Nephron progenitor cell (in vitro differentiated cells): ENCODE results near the gene KCNIP1.
A peak's percentile ranks its signal among the peaks of the same experiment; 100 is the strongest.

Experiments used
- DNase-seq: peaks from one replicate; pipeline ENCODE4 v3.0.0; 2021
- H3K27ac Mint-ChIP-seq: 2 replicates; pipeline ENCODE4 v1.8.0; 2021; ENCODE audit warnings: mild to moderate bottlenecking, moderate library complexity, mixed read lengths
- H3K27me3 Mint-ChIP-seq: 2 replicates; pipeline ENCODE4 v1.8.0; 2021; ENCODE audit warnings: mild to moderate bottlenecking, low read depth, mixed read lengths; ENCODE audit not compliant: poor library complexity
- H3K36me3 Mint-ChIP-seq: 2 replicates; pipeline ENCODE4 v1.8.0; 2021; ENCODE audit warnings: low read depth, mixed read lengths
- H3K4me1 Mint-ChIP-seq: 2 replicates; pipeline ENCODE4 v1.8.0; 2021; ENCODE audit warnings: mixed read lengths
- H3K4me3 Mint-ChIP-seq: 2 replicates; pipeline ENCODE4 v1.8.0; 2021; ENCODE audit warnings: mild to moderate bottlenecking, moderate library complexity, mixed read lengths
- H3K9me3 Mint-ChIP-seq: 2 replicates; pipeline ENCODE4 v1.8.0; 2021; ENCODE audit warnings: mild to moderate bottlenecking, moderate library complexity, mixed read lengths
- CTCF ChIP-seq: fragments of 200-600 bp; sonication (generic); IDR thresholded peaks from 2 replicates; pipeline ENCODE4 v1.5.0; 2021; ENCODE audit warnings: antibody characterized with exemption

Gene KCNIP1

GRCh38 chr5:170630711-170631141 is 126.9 kb downstream of the KCNIP1 start:
- TF ChIP-seq CTCF, result no peak
- Mint-ChIP-seq H3K36me3 (no peaks in the 10 kb centered on the region), H3K9me3 (no peaks in the 10 kb centered on the region), H3K27ac (no peak overlapping the region), H3K4me3 (no peak overlapping the region), H3K4me1 (peaks cover 50% of the 10 kb centered on the region), H3K27me3 (peaks cover 12% of the 10 kb centered on the region)
- DNase-seq, result no peak

GRCh38 chr5:170631466-170632195 is 127.8 kb downstream of the KCNIP1 start:
- peak; percentile 69 for DNase-seq
- Mint-ChIP-seq H3K27me3 (peaks cover 11% of the 10 kb centered on the region), H3K4me1 (peaks cover 50% of the 10 kb centered on the region), H3K36me3 (no peaks in the 10 kb centered on the region), H3K4me3 (peak overlapping the region; percentile 67), H3K9me3 (no peaks in the 10 kb centered on the region), H3K27ac (no peak overlapping the region)
- TF ChIP-seq CTCF, result peak; percentile 54

GRCh38 chr5:170632266-170632984 is 128.6 kb downstream of the KCNIP1 start:
- H3K27ac Mint-ChIP-seq, result no peak overlapping the region
- H3K9me3 Mint-ChIP-seq, result no peaks in the 10 kb centered on the region
- no peaks in the 10 kb centered on the region for H3K36me3 Mint-ChIP-seq
- DNase-seq, result peak; percentile 28
- H3K4me3 Mint-ChIP-seq, result peak overlapping the region; percentile 85
- TF ChIP-seq CTCF, result no peak
- H3K27me3 Mint-ChIP-seq, result peaks cover 14% of the 10 kb centered on the region
- peaks cover 50% of the 10 kb centered on the region for H3K4me1 Mint-ChIP-seq

GRCh38 chr5:170632985-170633234 is 129.1 kb downstream of the KCNIP1 start:
- Mint-ChIP-seq H3K4me3 (peak overlapping the region; percentile 85), H3K27me3 (peaks cover 14% of the 10 kb centered on the region), H3K4me1 (peaks cover 47% of the 10 kb centered on the region), H3K27ac (no peak overlapping the region), H3K36me3 (no peaks in the 10 kb centered on the region), H3K9me3 (no peaks in the 10 kb centered on the region)
- TF ChIP-seq CTCF, result peak; percentile 99
- DNase-seq, result peak; percentile 89

- H3K27ac Mint-ChIP-seq, result peak overlapping the region; percentile 59
Observed at GRCh38 chr5:170633235-170634081, 129.6 kb downstream of the KCNIP1 start.

More at GRCh38 chr5:170633235-170634081, 129.6 kb downstream of the KCNIP1 start:
- DNase-seq, result peak; percentile 63
- TF ChIP-seq CTCF, result no peak
- Mint-ChIP-seq H3K36me3 (no peaks in the 10 kb centered on the region), H3K9me3 (no peaks in the 10 kb centered on the region), H3K4me3 (peak overlapping the region; percentile 85), H3K4me1 (peaks cover 42% of the 10 kb centered on the region), H3K27me3 (peaks cover 14% of the 10 kb centered on the region)
